HG03521 (cell line): ENCODE data around the gene ZFP92.

Experiments
- ATAC-seq: cut with Tn5 transposase; IDR thresholded peaks from one replicate; pipeline ENCODE4 v1.9.1; 2021; ENCODE audit warnings: mild to moderate bottlenecking, moderate library complexity; ENCODE audit not compliant: unreplicated experiment

The ZFP92 gene

DNA sequence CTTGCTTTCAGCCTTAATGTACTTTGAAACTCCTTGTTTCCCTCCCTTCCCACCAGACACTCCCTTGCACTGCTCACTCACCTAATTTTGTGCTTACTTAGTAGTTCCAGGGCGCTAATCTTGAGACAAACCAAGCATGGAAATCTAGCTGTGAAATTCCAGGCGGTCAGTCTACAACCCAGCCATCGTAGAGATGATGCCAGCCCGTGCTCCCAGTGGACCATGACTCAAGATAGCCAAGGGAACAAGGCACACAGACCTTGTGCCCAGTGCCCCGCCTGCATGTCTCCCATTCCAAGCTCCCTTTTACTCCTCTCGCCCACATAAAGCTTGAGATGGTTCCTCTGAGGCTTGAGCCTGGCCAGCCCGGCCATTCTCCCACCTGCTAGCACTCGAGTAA lies 23.5 kb downstream of the ZFP92 start:
- ATAC-seq = no peak

GRCh38 chrX:153435845-153436244 lies 24.6 kb downstream of the ZFP92 start:
- ATAC-seq = no peak

- no peak for ATAC-seq
Observed at GRCh38 chrX:153438532-153438931, 27.3 kb downstream of the ZFP92 start.

- ATAC-seq = no peak
Observed at GRCh38 chrX:153439977-153440376, 28.7 kb downstream of the ZFP92 start.

DNA sequence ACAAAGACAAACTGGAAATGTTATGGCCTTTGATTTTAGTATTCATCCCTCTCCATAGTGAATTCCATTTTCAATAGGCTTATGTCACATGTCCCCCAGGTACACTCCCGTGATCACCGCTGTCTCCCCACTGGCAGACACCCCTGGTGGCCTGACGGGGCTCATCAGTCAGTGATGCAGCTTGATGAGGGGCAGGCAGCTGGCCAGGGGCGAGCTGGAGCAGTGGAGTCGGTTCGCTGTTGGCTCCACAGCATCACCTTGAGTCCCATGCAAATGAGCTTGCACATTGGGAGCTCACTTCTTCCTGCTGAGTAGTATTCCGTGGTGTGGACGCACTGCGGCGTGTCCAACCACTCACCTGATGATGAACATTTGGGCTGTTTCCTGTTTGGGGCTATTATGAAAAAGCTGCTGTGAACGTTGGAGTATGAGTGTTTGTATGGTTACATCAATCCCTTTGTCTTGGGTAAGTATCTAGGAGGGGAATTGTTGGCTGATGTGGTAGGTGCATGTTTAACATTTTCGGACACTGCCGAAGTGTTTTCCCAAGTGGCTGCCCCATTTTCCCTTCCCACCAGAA lies 29.4 kb downstream of the ZFP92 start:
- no peak for ATAC-seq

DNA sequence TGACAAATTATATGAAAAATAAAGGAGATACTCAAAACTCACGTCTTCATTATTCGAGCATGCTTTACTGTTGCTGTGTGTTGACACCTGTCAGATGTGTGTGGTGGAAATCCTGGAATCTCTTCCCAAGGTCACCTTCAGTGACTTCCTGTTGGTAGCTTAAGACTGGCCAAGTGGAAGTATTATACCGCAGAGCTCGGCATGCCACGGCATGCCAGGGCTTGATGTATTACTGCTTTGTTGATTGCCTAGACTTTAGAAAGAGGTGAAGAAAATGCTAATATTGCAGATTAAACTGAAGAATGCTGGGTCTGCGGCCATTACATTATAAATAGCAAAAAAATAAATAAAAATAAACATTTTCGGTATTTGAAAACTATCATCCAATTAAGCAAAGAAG lies 30.0 kb downstream of the ZFP92 start:
- no peak for ATAC-seq

- ATAC-seq = no peak
Observed at GRCh38 chrX:153441981-153442380, 30.7 kb downstream of the ZFP92 start.

DNA sequence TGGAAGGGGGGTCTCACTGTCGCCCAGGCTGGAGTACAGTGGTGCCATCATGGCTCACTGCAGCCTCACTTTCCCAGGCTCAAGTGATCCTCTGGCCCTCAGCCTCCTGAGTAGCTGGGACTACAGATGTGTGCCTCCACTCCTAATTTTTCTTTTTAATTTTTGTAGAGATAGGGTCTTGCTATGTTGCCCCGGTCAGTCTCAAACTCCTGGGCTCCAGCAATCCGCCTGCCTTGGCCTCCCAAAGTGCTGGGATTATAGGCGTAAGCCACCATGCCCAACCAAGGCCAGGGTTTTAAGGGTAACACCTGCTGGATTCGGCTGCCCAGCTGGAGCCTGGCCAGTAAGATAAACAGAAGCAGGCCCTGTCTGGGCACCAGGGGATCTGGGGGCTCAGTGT lies 31.2 kb downstream of the ZFP92 start:
- ATAC-seq = no peak

GRCh38 chrX:153443476-153444332 lies 32.4 kb downstream of the ZFP92 start:
- ATAC-seq = no peak

DNA sequence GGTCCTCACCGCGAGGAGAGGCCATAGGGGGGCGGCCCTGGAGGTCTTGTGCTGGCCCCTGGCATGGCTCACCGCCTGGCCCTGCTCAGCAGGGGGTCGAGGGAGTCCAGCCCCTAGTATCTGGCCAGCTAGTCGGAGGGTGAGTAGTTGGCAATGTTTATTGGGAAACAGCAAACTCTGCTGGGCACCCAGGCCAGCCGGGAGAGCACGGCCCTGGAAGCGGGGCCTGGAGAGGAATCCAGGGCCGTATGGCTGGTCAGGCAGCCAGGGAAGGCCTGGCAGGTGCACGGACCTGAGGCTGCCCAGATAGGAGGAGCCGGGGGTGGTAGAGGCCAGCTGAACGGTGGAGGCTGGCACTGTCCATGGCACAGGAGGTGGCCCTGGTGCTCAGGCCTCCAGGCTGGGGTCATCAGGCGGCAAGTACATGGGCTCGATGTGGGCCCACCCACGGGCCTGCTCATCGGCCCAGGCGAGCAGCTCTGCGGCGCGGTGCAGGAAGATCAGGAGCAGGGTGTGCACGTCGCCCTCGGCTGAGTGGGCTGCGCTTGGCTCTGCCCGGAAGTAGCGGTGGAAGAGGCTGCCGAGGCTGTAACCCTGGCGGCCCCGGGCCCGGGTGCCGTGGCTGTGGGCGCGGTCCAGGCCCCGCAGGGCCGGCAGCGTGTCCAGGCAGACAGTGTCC lies 33.2 kb downstream of the ZFP92 start:
- no peak for ATAC-seq

- no peak for ATAC-seq
Observed at GRCh38 chrX:153445106-153445855, 34.0 kb downstream of the ZFP92 start.

GRCh38 chrX:153445856-153446635 lies 34.8 kb downstream of the ZFP92 start, which contains the start of gene TREX2:
Gene TREX2, minus strand, starts transcription at chrX:153446056. Its CDS starts 626 bp downstream, at chrX:153445430.
- ATAC-seq = no peak

GRCh38 chrX:153446636-153446936 lies 35.3 kb downstream of the ZFP92 start:
- no peak for ATAC-seq

- no peak for ATAC-seq
Observed at GRCh38 chrX:153446950-153447580, 35.8 kb downstream of the ZFP92 start.

DNA sequence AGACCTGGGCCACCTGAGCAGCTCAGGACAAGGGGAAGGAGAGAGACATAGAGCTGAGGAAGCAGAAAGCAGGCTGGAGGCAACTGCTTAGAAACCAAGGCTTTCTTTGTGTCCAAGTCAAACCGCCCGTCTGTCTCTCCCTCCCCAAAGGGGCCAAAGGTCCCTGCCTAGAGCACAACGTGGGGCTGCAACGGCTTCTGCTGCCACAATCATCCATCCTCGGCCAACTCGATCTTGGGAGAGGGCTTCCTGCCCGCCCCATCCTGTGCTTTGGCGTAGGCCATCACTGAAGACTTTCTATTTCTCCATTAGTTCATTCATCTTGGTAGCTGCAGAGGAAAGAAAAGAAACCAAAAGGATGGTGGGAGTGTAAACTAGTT lies 36.3 kb downstream of the ZFP92 start:
- ATAC-seq = no peak

DNA sequence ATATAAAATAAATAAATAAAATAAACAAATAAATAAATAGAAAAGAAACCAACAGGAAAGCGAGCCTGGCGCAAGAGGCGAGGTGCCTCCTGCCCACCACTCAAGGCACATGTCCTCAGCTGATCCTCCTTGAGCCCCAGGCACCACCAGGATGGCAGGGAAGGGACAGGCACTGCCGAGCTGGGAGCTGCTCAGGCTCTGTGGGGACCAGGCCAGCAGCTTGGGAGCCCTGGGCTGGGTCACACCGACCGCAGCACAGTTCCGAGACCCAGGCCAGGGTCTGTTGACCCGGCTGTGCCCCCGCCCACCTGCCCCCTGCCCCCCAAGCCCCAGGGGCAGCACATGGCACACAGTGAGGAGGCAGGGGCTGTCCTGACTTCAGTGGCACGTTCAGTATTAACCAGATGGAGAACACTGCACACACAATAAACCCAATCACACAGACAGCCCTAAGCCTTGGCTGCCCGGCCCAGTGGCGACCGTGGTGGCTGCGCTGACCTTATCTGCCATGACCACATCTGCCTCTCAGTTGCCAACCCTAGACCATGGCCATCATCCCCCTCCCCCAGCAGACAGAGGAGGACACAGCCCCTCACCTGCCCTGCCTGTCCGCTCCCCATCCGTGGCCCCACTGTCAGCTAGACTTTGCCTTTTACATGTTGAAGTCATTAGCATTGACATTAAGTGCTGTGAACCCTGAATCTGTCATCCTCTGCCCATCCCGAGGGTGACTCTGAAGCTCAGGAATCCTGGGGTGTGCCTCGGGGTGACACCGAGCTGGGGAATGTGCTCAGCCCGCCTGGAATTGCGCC lies 37.5 kb downstream of the ZFP92 start:
- no peak for ATAC-seq

DNA sequence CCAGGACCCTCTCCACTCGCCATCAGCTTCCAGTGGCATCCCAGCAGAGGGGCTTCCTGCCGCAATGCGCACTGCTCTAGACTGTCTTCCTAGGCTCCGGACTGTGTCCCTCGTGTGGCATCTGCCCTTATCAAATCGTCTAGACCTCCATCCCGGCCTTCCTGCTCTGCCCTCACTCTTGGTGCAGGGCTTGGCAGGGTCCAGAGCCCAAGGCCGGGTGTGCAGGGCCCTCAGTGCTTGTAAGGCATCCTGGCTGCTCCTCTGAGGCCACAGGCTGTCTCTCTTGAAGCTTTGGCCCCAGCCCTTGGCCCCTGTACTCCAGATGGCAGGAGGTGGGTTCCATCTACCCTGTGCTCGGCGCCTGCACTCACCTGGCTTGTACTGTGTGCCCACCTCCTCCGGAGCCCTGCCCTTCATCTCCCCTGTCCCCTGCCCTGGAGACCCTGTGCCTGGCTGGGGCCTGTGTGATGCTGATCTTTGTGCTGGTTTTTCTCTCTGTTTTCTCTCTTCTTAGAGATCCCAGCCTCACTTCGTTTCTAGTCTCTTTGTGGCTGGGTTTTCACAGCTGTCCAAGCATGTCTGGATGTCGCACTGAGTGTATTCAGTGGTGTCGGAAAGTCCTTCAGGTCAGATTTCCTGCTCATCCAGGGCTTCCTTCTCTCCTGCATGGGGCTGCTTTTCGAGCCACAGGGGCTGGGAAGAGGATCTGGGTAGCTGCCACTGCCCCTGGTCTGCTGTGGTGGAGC lies 38.3 kb downstream of the ZFP92 start:
- no peak for ATAC-seq

DNA sequence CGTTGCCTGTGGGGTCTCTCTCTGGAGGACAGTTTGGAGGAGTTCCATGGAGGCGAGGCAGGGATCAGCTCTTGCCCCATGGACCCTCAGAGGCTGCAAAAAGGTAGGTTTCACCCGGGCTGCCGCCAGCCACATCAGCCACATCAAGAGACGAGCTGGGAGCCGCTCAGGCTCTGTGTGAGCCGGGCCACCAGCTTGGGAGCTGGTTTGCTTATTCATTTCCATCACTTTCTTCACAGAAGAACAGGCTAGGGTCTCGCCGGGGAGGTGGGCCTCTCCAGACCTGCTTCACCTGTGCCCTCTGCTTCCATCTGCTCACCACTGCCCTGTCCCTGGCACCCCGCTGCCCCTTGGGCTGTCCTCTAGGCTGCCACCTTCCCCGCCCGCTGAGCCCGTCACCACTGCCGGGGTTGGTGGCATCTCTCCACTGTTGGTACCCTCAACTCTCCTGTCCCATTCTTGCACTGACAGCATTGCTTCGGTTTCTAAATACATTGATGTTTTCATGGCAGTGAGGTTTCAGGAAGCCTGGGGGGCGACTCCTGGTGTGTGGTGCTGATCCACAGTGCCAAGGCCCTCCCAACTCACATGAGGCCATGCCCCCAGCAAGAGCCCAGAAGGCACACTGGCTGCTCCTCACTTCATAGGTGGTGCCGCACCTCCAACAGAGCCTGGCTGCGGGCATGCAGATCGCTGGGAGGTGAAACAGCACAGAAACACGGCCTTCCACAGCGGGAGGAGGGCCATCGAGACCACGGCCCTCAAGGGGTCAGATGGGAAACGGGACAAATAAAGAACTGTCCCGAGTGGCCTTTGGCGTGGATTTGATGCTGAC lies 39.1 kb downstream of the ZFP92 start:
- no peak for ATAC-seq
